ENCODE results near the gene FAM25C. TPM values are rescaled to one million over a fixed set of nuclear protein-coding genes. Genes with fewer than 3 reads are reported as not detected.
"Not testable (repeated sequence)": the region's sequence is repeated elsewhere in the genome, so short reads cannot be mapped to it uniquely, and the experiment has no call there.

FAM25C gene
- total RNA-seq, result under 1 TPM in 1 of 6 experiments, not detected in 5; 0.84 TPM
- long read RNA-seq, result 0 reads

GRCh38 chr10:47999691-48000090, at the start of gene FAM25C:
FAM25C (minus strand) TSS chr10:47999791; CDS start chr10:47999765, 26 bp downstream.
- H3K27ac ChIP-seq; H3K4me3 ChIP-seq; H3K27me3 ChIP-seq; ATAC-seq; H3K4me1 ChIP-seq; intact Hi-C loops (cut with DNase I); H3K9me3 ChIP-seq; H3K36me3 ChIP-seq; DNase-seq: not testable (repeated sequence)
- WGBS (ENCODE audit: insufficient coverage, low coverage, low lambda C conversion rate, missing lambda C conversion rate), result no CpG with 5 or more reads among the region's 9 CpGs

GRCh38 chr10:48044557-48044956, 45.0 kb upstream of the FAM25C start:
- WGBS (ENCODE audit: insufficient coverage, low coverage, low lambda C conversion rate, missing lambda C conversion rate), result 56% methylated on average over 1 of the region's 3 CpGs
- ATAC-seq; H3K4me3 ChIP-seq; H3K27me3 ChIP-seq; H3K4me1 ChIP-seq; DNase-seq; intact Hi-C loops (cut with DNase I); H3K27ac ChIP-seq; H3K36me3 ChIP-seq; H3K9me3 ChIP-seq: not testable (repeated sequence)

GRCh38 chr10:48031390-48031789, 31.8 kb upstream of the FAM25C start:
- ATAC-seq; H3K4me3 ChIP-seq; H3K4me1 ChIP-seq; intact Hi-C loops (cut with DNase I); H3K36me3 ChIP-seq; H3K27me3 ChIP-seq; H3K9me3 ChIP-seq; H3K27ac ChIP-seq: not testable (repeated sequence)
- WGBS (ENCODE audit: insufficient coverage, low coverage, low lambda C conversion rate, missing lambda C conversion rate), result no CpG with 5 or more reads among the region's 19 CpGs
- DNase-seq, result peak in 1 of 3 donors; percentile 30

GRCh38 chr10:48002306-48002705, 2.7 kb upstream of the FAM25C start:
- no CpG with 5 or more reads among the region's 6 CpGs for WGBS (ENCODE audit: insufficient coverage, low coverage, low lambda C conversion rate, missing lambda C conversion rate)
- H3K36me3 ChIP-seq; DNase-seq; intact Hi-C loops (cut with DNase I); H3K4me1 ChIP-seq; H3K27ac ChIP-seq; H3K9me3 ChIP-seq; H3K4me3 ChIP-seq; H3K27me3 ChIP-seq; ATAC-seq: not testable (repeated sequence)

- H3K9me3 ChIP-seq; H3K36me3 ChIP-seq; DNase-seq; H3K27ac ChIP-seq; ATAC-seq; H3K27me3 ChIP-seq; H3K4me3 ChIP-seq; H3K4me1 ChIP-seq; intact Hi-C loops (cut with DNase I): not testable (repeated sequence)
- WGBS (ENCODE audit: insufficient coverage, low coverage, low lambda C conversion rate, missing lambda C conversion rate), result no CpG with 5 or more reads among the region's 3 CpGs
These were observed 5.5 kb downstream of the FAM25C start for GRCh38 chr10:47994045-47994444.

- ATAC-seq; H3K27me3 ChIP-seq; H3K4me3 ChIP-seq; H3K36me3 ChIP-seq; intact Hi-C loops (cut with DNase I); H3K9me3 ChIP-seq; H3K4me1 ChIP-seq; DNase-seq; H3K27ac ChIP-seq: not testable (repeated sequence)
- WGBS (ENCODE audit: insufficient coverage, low coverage, low lambda C conversion rate, missing lambda C conversion rate), result 98% methylated on average over 8 of the region's 11 CpGs
These were observed 7.0 kb downstream of the FAM25C start for GRCh38 chr10:47992560-47992959.

GRCh38 chr10:47991706-47992105, 7.9 kb downstream of the FAM25C start:
- H3K27ac ChIP-seq; H3K27me3 ChIP-seq; intact Hi-C loops (cut with DNase I); H3K9me3 ChIP-seq; H3K4me1 ChIP-seq; H3K36me3 ChIP-seq; H3K4me3 ChIP-seq: not testable (repeated sequence)
- 54% methylated on average over 3 of the region's 12 CpGs for whole genome bisulfite sequencing (ENCODE audit: insufficient coverage, low coverage, low lambda C conversion rate, missing lambda C conversion rate)
- DNase-seq, result peak; percentile 30 to 80 (median 57)
- peak; percentile 61 to 78 (median 68) for ATAC-seq

- H3K9me3 ChIP-seq; H3K27ac ChIP-seq; H3K4me3 ChIP-seq; H3K36me3 ChIP-seq; H3K27me3 ChIP-seq; H3K4me1 ChIP-seq; intact Hi-C loops (cut with DNase I): not testable (repeated sequence)
- peak in 1 of 3 donors; percentile 46 for DNase-seq
- no CpG with 5 or more reads among the region's 1 CpG for WGBS (ENCODE audit: insufficient coverage, low coverage, low lambda C conversion rate, missing lambda C conversion rate)
- peak; percentile 24 to 71 (median 62) for ATAC-seq
These were observed 9.5 kb downstream of the FAM25C start for GRCh38 chr10:47990097-47990496.

- H3K27ac ChIP-seq; intact Hi-C loops (cut with DNase I); H3K4me1 ChIP-seq; ATAC-seq; H3K36me3 ChIP-seq; H3K27me3 ChIP-seq; H3K9me3 ChIP-seq; H3K4me3 ChIP-seq; DNase-seq: not testable (repeated sequence)
- no CpG with 5 or more reads among the region's 4 CpGs for WGBS (ENCODE audit: insufficient coverage, low coverage, low lambda C conversion rate, missing lambda C conversion rate)
These were observed 10.0 kb downstream of the FAM25C start for GRCh38 chr10:47989542-47989950.

GRCh38 chr10:47988718-47989541, 10.7 kb downstream of the FAM25C start:
- DNase-seq; H3K27ac ChIP-seq; H3K36me3 ChIP-seq; intact Hi-C loops (cut with DNase I); H3K9me3 ChIP-seq; H3K27me3 ChIP-seq; H3K4me1 ChIP-seq; H3K4me3 ChIP-seq: not testable (repeated sequence)
- WGBS (ENCODE audit: insufficient coverage, low coverage, low lambda C conversion rate, missing lambda C conversion rate), result 30% methylated on average over 3 of the region's 16 CpGs
- peak in 2 of 4 donors; percentile 11 to 15 for ATAC-seq

GRCh38 chr10:47987952-47988351, 11.6 kb downstream of the FAM25C start:
- ATAC-seq, result peak in 3 of 4 donors; percentile 4 to 54 (median 36)
- H3K4me3 ChIP-seq; DNase-seq; H3K36me3 ChIP-seq; H3K4me1 ChIP-seq; intact Hi-C loops (cut with DNase I); H3K27me3 ChIP-seq; H3K9me3 ChIP-seq; H3K27ac ChIP-seq: not testable (repeated sequence)
- no CpG with 5 or more reads among the region's 6 CpGs for WGBS (ENCODE audit: insufficient coverage, low coverage, low lambda C conversion rate, missing lambda C conversion rate)

All from right lobe of liver (tissue), 6 donors.